CD8-positive, alpha-beta memory T cell (primary cell): Measurements from ENCODE around the gene IMP4. TPM values are rescaled to one million over a fixed set of nuclear protein-coding genes. Genes with fewer than 3 reads are reported as not detected.
"Not testable (repeated sequence)": the region's sequence is repeated elsewhere in the genome, so short reads cannot be mapped to it uniquely, and the experiment has no call there.

ENCODE experiments used
- CTCF ChIA-PET: fragments of 350-600 bp; sonication (Branson Sonifier 250); formaldehyde crosslinking; loops from one replicate; lab custom pipeline; 2021; ENCODE audit warnings: antibody characterized with exemption; lab: Charles Lee
- POLR2A ChIA-PET: fragments of 350-600 bp; sonication (Branson Sonifier 250); formaldehyde crosslinking; loops from one replicate; lab custom pipeline; 2021; ENCODE audit warnings: antibody characterized with exemption; lab: Charles Lee
- DNase-seq, 5 donors: peaks; one replicate each; pipeline versions ENCODE4 v3.0.0 to v3.0.0-alpha.2; 2020 to 2022; ENCODE audit warnings: mixed read lengths in 1 of 5
- H3K27ac ChIP-seq: one replicate; pipeline ENCODE4 v1.7.0; 2013; ENCODE audit warnings: low read depth, mild to moderate bottlenecking, low read length, moderate library complexity
- H3K27me3 ChIP-seq: 2 replicates; pipeline ENCODE4 v1.7.0; 2013; ENCODE audit warnings: low read length, mild to moderate bottlenecking; ENCODE audit not compliant: insufficient read depth, poor library complexity, severe bottlenecking
- H3K36me3 ChIP-seq: 2 replicates; pipeline ENCODE4 v1.7.0; 2013; ENCODE audit warnings: mild to moderate bottlenecking, low read length, moderate library complexity; ENCODE audit not compliant: insufficient read depth
- H3K4me1 ChIP-seq: 2 replicates; pipeline ENCODE4 v1.7.0; 2013; ENCODE audit warnings: mild to moderate bottlenecking, low read length, moderate library complexity; ENCODE audit not compliant: insufficient read depth
- H3K4me3 ChIP-seq: 2 replicates; pipeline ENCODE4 v1.7.0; 2013; ENCODE audit warnings: mild to moderate bottlenecking, low read length
- H3K9me3 ChIP-seq: 2 replicates; pipeline ENCODE4 v1.7.0; 2013; ENCODE audit warnings: mild to moderate bottlenecking, low read length
- H3K27ac Mint-ChIP-seq, 8 donors: one replicate each; pipeline ENCODE4 v1.8.0; 2020 to 2021; ENCODE audit warnings: mixed read lengths in 8 of 8, mild to moderate bottlenecking in 6 of 8, inconsistent platforms in 3 of 8, moderate library complexity in 3 of 8
- H3K27me3 Mint-ChIP-seq, 2 donors: one replicate each; pipeline ENCODE4 v1.8.0; 2020 to 2021; ENCODE audit warnings: mixed read lengths in 2 of 2, mild to moderate bottlenecking in 1 of 2, moderate library complexity in 1 of 2
- H3K36me3 Mint-ChIP-seq, 3 donors: one replicate each; pipeline ENCODE4 v1.8.0; 2020 to 2021; ENCODE audit warnings: mixed read lengths in 3 of 3, inconsistent platforms in 1 of 3, mild to moderate bottlenecking in 1 of 3
- H3K4me1 Mint-ChIP-seq, 3 donors: one replicate each; pipeline ENCODE4 v1.8.0; 2020 to 2021; ENCODE audit warnings: mixed read lengths in 3 of 3, inconsistent platforms in 1 of 3, mild to moderate bottlenecking in 1 of 3
- H3K4me3 Mint-ChIP-seq, 7 donors: one replicate each; pipeline ENCODE4 v1.8.0; 2020 to 2021; ENCODE audit warnings: mixed read lengths in 7 of 7, mild to moderate bottlenecking in 6 of 7, moderate library complexity in 4 of 7, inconsistent platforms in 2 of 7
- H3K9me3 Mint-ChIP-seq, 5 donors: one replicate each; pipeline ENCODE4 v1.8.0; 2020 to 2022; ENCODE audit warnings: mixed read lengths in 5 of 5, mild to moderate bottlenecking in 3 of 5, moderate library complexity in 2 of 5, inconsistent platforms in 1 of 5
- polyA plus RNA-seq: library from polyadenylated mRNA; unstranded; fragments of 300-500 nt; fragmentation: Illumina TruSeq; gene quantifications from one replicate; pipeline ENCODE4 v1.2.3, GENCODE V29; 2021
- total RNA-seq, 2 experiments: library from RNA; stranded (reverse); gene quantifications; one replicate each; pipeline ENCODE4 v1.2.3, GENCODE V29; 2021

Gene IMP4
- total and polyA plus RNA-seq, 3 experiments from 2014 or later, result 86.8 to 239 (median 227) TPM

- CTCF ChIA-PET, result interaction anchor here (1.0 to 4.3 kb wide), 7 partner anchors 10 to 396 kb away, joined by 3 to 37 read pairs (median 5); partner anchors contain the start of genes IMP4 and SMPD4
These were observed 10.2 kb upstream of the IMP4 start for GRCh38 chr2:130332271-130333073.

GRCh38 chr2:130333253-130333652 lies 9.4 kb upstream of the IMP4 start:
- not testable (repeated sequence) for H3K4me3 ChIP-seq, H3K36me3 ChIP-seq, H3K27ac ChIP-seq, H3K27ac Mint-ChIP-seq, H3K27me3 ChIP-seq, H3K4me1 Mint-ChIP-seq, DNase-seq, H3K9me3 Mint-ChIP-seq, H3K4me1 ChIP-seq, H3K9me3 ChIP-seq
- peak overlapping the region in 1 of 7 donors; percentile 19 for H3K4me3 Mint-ChIP-seq
- peaks cover 0 to 11% (median 6%) of the 10 kb centered on the region in 3 donors for H3K36me3 Mint-ChIP-seq
- CTCF ChIA-PET, result interaction anchor here (0.8 to 4.3 kb wide), 7 partner anchors 9 to 447 kb away, joined by 3 to 37 read pairs (median 5); partner anchors contain the start of genes IMP4 and SMPD4
- H3K27me3 Mint-ChIP-seq, result peaks cover 15 to 32% of the 10 kb centered on the region in 2 donors
- POLR2A ChIA-PET, result interaction anchor here (1.1 kb wide), 1 partner anchor 10 kb away, joined by 4 read pairs; the partner anchor contains the start of gene IMP4

More at GRCh38 chr2:130332271-130333073, 10.2 kb upstream of the IMP4 start:
- H3K27ac ChIP-seq, result no peak overlapping the region
- no peaks in the 10 kb centered on the region for H3K27me3 ChIP-seq
- H3K27ac Mint-ChIP-seq, result peak overlapping the region in 3 of 8 donors; percentile 10 to 64 (median 18)
- peak; percentile 52 to 77 (median 57) for DNase-seq
- H3K4me1 Mint-ChIP-seq, result peaks cover 5 to 7% (median 6%) of the 10 kb centered on the region in 3 donors
- no peak overlapping the region for H3K4me3 ChIP-seq
- no peaks in the 10 kb centered on the region for H3K9me3 Mint-ChIP-seq
- POLR2A ChIA-PET, result interaction anchor here (1.0 kb wide), 1 partner anchor 10 kb away, joined by 7 read pairs; the partner anchor contains the start of gene IMP4
- H3K27me3 Mint-ChIP-seq, result peaks cover 18 to 37% of the 10 kb centered on the region in 2 donors
- peak overlapping the region in 5 of 7 donors; percentile 2 to 64 (median 50) for H3K4me3 Mint-ChIP-seq
- peaks cover 4% of the 10 kb centered on the region for H3K4me1 ChIP-seq
- H3K36me3 ChIP-seq, result no peaks in the 10 kb centered on the region
- H3K9me3 ChIP-seq, result no peaks in the 10 kb centered on the region
- peaks cover 0 to 3% (median 2%) of the 10 kb centered on the region in 3 donors for H3K36me3 Mint-ChIP-seq

GRCh38 chr2:130334026-130334425 lies 8.7 kb upstream of the IMP4 start:
- no peak for DNase-seq
- Histone ChIP-seq H3K27ac (no peak overlapping the region), H3K4me1 (peaks cover 4% of the 10 kb centered on the region), H3K27me3 (no peaks in the 10 kb centered on the region), H3K36me3 (peaks cover 6% of the 10 kb centered on the region), H3K4me3 (no peak overlapping the region), H3K9me3 (no peaks in the 10 kb centered on the region)
- Mint-ChIP-seq H3K27me3 (peaks cover 11 to 25% of the 10 kb centered on the region in 2 donors), H3K27ac (no peak overlapping the region), H3K36me3 (peaks cover 0 to 19% (median 9%) of the 10 kb centered on the region in 3 donors), H3K9me3 (no peaks in the 10 kb centered on the region), H3K4me1 (peaks cover 5 to 7% (median 6%) of the 10 kb centered on the region in 3 donors), H3K4me3 (no peak overlapping the region)
- ChIA-PET CTCF (interaction anchor here (0.8 to 4.3 kb wide), 3 partner anchors 9 to 448 kb away, joined by 3 to 37 read pairs (median 11); partner anchors contain the start of genes IMP4 and SMPD4), POLR2A (interaction anchor here (1.1 kb wide), 1 partner anchor 9 kb away, joined by 4 read pairs; the partner anchor contains the start of gene IMP4)

GRCh38 chr2:130335226-130335625 lies 7.5 kb upstream of the IMP4 start:
- DNase-seq, result no peak
- H3K4me3 ChIP-seq, result no peak overlapping the region
- no peaks in the 10 kb centered on the region for H3K9me3 Mint-ChIP-seq
- no peak overlapping the region for H3K4me3 Mint-ChIP-seq
- H3K36me3 Mint-ChIP-seq, result peaks cover 0 to 31% (median 17%) of the 10 kb centered on the region in 3 donors
- H3K27ac ChIP-seq, result no peak overlapping the region
- H3K4me1 Mint-ChIP-seq, result peaks cover 11 to 14% (median 13%) of the 10 kb centered on the region in 3 donors
- peaks cover 6% of the 10 kb centered on the region for H3K36me3 ChIP-seq
- H3K9me3 ChIP-seq, result no peaks in the 10 kb centered on the region
- peaks cover 8 to 19% of the 10 kb centered on the region in 2 donors for H3K27me3 Mint-ChIP-seq
- H3K27me3 ChIP-seq, result no peaks in the 10 kb centered on the region
- CTCF ChIA-PET, result interaction anchor here (3.2 kb wide), 1 partner anchor 154 kb away, joined by 11 read pairs; the partner anchor contains the start of gene SMPD4
- peak overlapping the region in 1 of 8 donors; percentile 16 for H3K27ac Mint-ChIP-seq
- H3K4me1 ChIP-seq, result peaks cover 4% of the 10 kb centered on the region
- POLR2A ChIA-PET, result no interaction called here

GRCh38 chr2:130336150-130336876 lies 6.4 kb upstream of the IMP4 start:
- Mint-ChIP-seq H3K4me3 (peak overlapping the region in 1 of 7 donors; percentile 72), H3K27ac (peak overlapping the region in 5 of 8 donors; percentile 5 to 85 (median 17)), H3K36me3 (peaks cover 0 to 39% (median 19%) of the 10 kb centered on the region in 3 donors), H3K4me1 (peaks cover 19 to 23% (median 22%) of the 10 kb centered on the region in 3 donors), H3K9me3 (no peaks in the 10 kb centered on the region), H3K27me3 (peaks cover 5 to 13% of the 10 kb centered on the region in 2 donors)
- ChIA-PET CTCF (no interaction called here), POLR2A (interaction anchor here (1.0 kb wide), 1 partner anchor 155 kb away, joined by 3 read pairs; the partner anchor contains the start of gene SMPD4)
- H3K36me3 ChIP-seq, result peaks cover 6% of the 10 kb centered on the region
- no peak overlapping the region for H3K4me3 ChIP-seq
- H3K9me3 ChIP-seq, result no peaks in the 10 kb centered on the region
- H3K27me3 ChIP-seq, result no peaks in the 10 kb centered on the region
- no peak for DNase-seq
- peaks cover 14% of the 10 kb centered on the region for H3K4me1 ChIP-seq
- H3K27ac ChIP-seq, result no peak overlapping the region

GRCh38 chr2:130336877-130337734 lies 5.6 kb upstream of the IMP4 start:
- Mint-ChIP-seq H3K36me3 (peaks cover 0 to 46% (median 19%) of the 10 kb centered on the region in 3 donors), H3K27me3 (peaks cover 2 to 8% of the 10 kb centered on the region in 2 donors), H3K9me3 (no peaks in the 10 kb centered on the region), H3K27ac (peak overlapping the region in 5 of 8 donors; percentile 23 to 85 (median 40)), H3K4me1 (peaks cover 24 to 29% (median 29%) of the 10 kb centered on the region in 3 donors), H3K4me3 (peak overlapping the region in 3 of 7 donors; percentile 15 to 72 (median 39))
- no peak overlapping the region for H3K4me3 ChIP-seq
- ChIA-PET CTCF (interaction anchor here (0.7 kb wide), 1 partner anchor 1898 kb away, joined by 3 read pairs; no protein-coding TSS in a partner anchor), POLR2A (interaction anchor here (1.0 kb wide), 1 partner anchor 156 kb away, joined by 3 read pairs; the partner anchor contains the start of gene SMPD4)
- no peaks in the 10 kb centered on the region for H3K9me3 ChIP-seq
- H3K27ac ChIP-seq, result peak overlapping the region; percentile 39
- H3K36me3 ChIP-seq, result peaks cover 6% of the 10 kb centered on the region
- DNase-seq, result peak in 3 of 5 donors; percentile 26 to 65 (median 26)
- peaks cover 15% of the 10 kb centered on the region for H3K4me1 ChIP-seq
- H3K27me3 ChIP-seq, result no peaks in the 10 kb centered on the region
